K562 (cell line): ENCODE measurements around the gene RNF187. TPM values are rescaled to one million over a fixed set of nuclear protein-coding genes. Genes with fewer than 3 reads are reported as not detected.
A peak's percentile ranks its signal among the peaks of the same experiment; 100 is the strongest.

Experiments
- ATAC-seq: fragments of 200-7000 bp; cut with Tn5 transposase; 3 replicates; pipeline ENCODE4 v1.9.1; 2020; ENCODE audit warnings: moderate library complexity
- BruUV-seq: library from RNA; stranded (reverse); fragments of 400-500 nt; replicated peaks from 2 replicates; lab custom pipeline; 2021; lab: Mats Ljungman, UMichigan
- CTCF ChIA-PET: fragments of 300-600 bp; formaldehyde crosslinking; extraction: SDS; loops from one replicate; lab custom pipeline; 2021; ENCODE audit warnings: low intra/inter-chr PET ratio; lab: Yijun Ruan, JAX
- POLR2A ChIA-PET: fragments of 300-600, 350-650 bp; sonication (Branson Sonifier 250); formaldehyde crosslinking; extraction: SDS; loops from one replicate; lab custom pipeline; 2021; ENCODE audit warnings: antibody characterized with exemption, inconsistent platforms; lab: Yijun Ruan, JAX
- DNase-seq, 4 experiments: peaks; one replicate each; pipeline versions ENCODE4 v3.0.0 to v3.0.0-alpha.2; 2011 to 2018; ENCODE audit warnings: low spot score in 3 of 4, mixed read lengths in 3 of 4; ENCODE audit errors: extremely low read depth in 1 of 4
- FAIRE-seq: peaks from 2 replicates; lab custom pipeline; 2011; peaks lifted over from hg19 to GRCh38; lab: Jason Lieb, UNC
- H2AFZ ChIP-seq: 2 replicates; pipeline ENCODE4 v1.6.0; 2011; ENCODE audit warnings: low read depth, low read length, control low read depth, inconsistent platforms
- H3K27ac ChIP-seq: fragments of 200-600 bp; 3 replicates; pipeline ENCODE4 v1.8.0; 2011; ENCODE audit warnings: low read depth, mild to moderate bottlenecking, control low read depth, inconsistent platforms, low read length, moderate library complexity, mixed read lengths; ENCODE audit errors: extremely low read depth
- H3K27me3 ChIP-seq, 2 experiments: fragments of 300-600 bp in 1 of 2; 2 replicates in 1 of 2; 3 replicates in 1 of 2; pipeline versions ENCODE4 v1.6.0 to v1.8.0; 2011; ENCODE audit warnings: inconsistent platforms in 2 of 2, low read length in 2 of 2, mild to moderate bottlenecking in 1 of 2, mixed read lengths in 1 of 2, moderate library complexity in 1 of 2; ENCODE audit not compliant: control insufficient read depth in 2 of 2, insufficient read depth in 2 of 2
- H3K36me3 ChIP-seq: fragments of 300-600 bp; 3 replicates; pipeline ENCODE4 v1.8.0; 2011; ENCODE audit warnings: mild to moderate bottlenecking, low read length, inconsistent platforms; ENCODE audit not compliant: control insufficient read depth, insufficient read depth
- H3K4me1 ChIP-seq, 2 experiments: fragments of 200-600 bp in 1 of 2; replicated peaks in 1 of 2; 2 replicates in 1 of 2; 3 replicates in 1 of 2; pipeline versions ENCODE4 v1.5.1 to v1.8.0; 2011; ENCODE audit warnings: inconsistent platforms in 2 of 2, low read length in 2 of 2, mild to moderate bottlenecking in 1 of 2, mixed read lengths in 1 of 2, moderate library complexity in 1 of 2; ENCODE audit not compliant: control insufficient read depth in 2 of 2, insufficient read depth in 2 of 2
- H3K4me2 ChIP-seq: 2 replicates; pipeline ENCODE4 v1.6.1; 2011; ENCODE audit warnings: low read length, control low read depth, inconsistent platforms, mixed read lengths; ENCODE audit not compliant: insufficient read depth
- H3K4me3 ChIP-seq: fragments of 200-600 bp; sonication (generic), shearing (Covaris generic); 2 replicates; pipeline ENCODE4 v1.5.1; 2016; ENCODE audit warnings: control low read depth, inconsistent platforms
- H3K79me2 ChIP-seq: fragments of 200-600 bp; 3 replicates; pipeline ENCODE4 v1.8.0; 2011; ENCODE audit warnings: low read length, inconsistent platforms; ENCODE audit not compliant: control insufficient read depth, insufficient read depth
- H3K9ac ChIP-seq, 2 experiments: 2 replicates each; pipeline versions ENCODE4 v1.6.0 to v1.6.1; 2011; ENCODE audit warnings: low read depth in 2 of 2, low read length in 2 of 2, control low read depth in 1 of 2, inconsistent platforms in 1 of 2, mild to moderate bottlenecking in 1 of 2, mixed read lengths in 1 of 2; ENCODE audit not compliant: insufficient read depth in 1 of 2
- H3K9me1 ChIP-seq: one replicate; pipeline ENCODE4 v1.6.0; 2011; ENCODE audit warnings: inconsistent platforms, mild to moderate bottlenecking, low read length, moderate library complexity; ENCODE audit not compliant: control insufficient read depth, insufficient read depth
- H3K9me3 ChIP-seq: replicated peaks from 2 replicates; pipeline ENCODE4 v1.5.1; 2011; ENCODE audit warnings: low read depth, low read length, inconsistent platforms; ENCODE audit not compliant: control insufficient read depth, insufficient read depth
- H4K20me1 ChIP-seq: replicated peaks from 2 replicates; pipeline ENCODE4 v1.6.1; 2011; ENCODE audit warnings: low read length, inconsistent platforms, mixed read lengths; ENCODE audit not compliant: control insufficient read depth, insufficient read depth
- BCOR ChIP-seq: fragments of 450-650 bp; IDR thresholded peaks from 2 replicates; pipeline ENCODE4 v1.6.1; 2016
- CCAR2 ChIP-seq: fragments of 200-400 bp; formaldehyde crosslinking; IDR thresholded peaks from 2 replicates; pipeline ENCODE4 v1.6.1; 2017; ENCODE audit warnings: mild to moderate bottlenecking, low read depth, low read length
- HDAC3 ChIP-seq: fragments of 450-650 bp; IDR thresholded peaks from 2 replicates; pipeline ENCODE4 v1.6.1; 2018; ENCODE audit warnings: borderline replicate concordance, mild to moderate bottlenecking, moderate library complexity; ENCODE audit not compliant: partially characterized antibody
- HNRNPL ChIP-seq: fragments of 200-400 bp; formaldehyde crosslinking; IDR thresholded peaks from 2 replicates; pipeline ENCODE4 v1.6.1; 2017; ENCODE audit warnings: low read depth, mild to moderate bottlenecking, low read length
- KAT7 ChIP-seq: sonication (generic); formaldehyde crosslinking; IDR thresholded peaks from 2 replicates; pipeline ENCODE4 v1.8.0; 2022; ENCODE audit warnings: missing genetic modification reagents, mild to moderate bottlenecking, borderline replicate concordance
- NEUROD1 ChIP-seq: fragments of 150-350 bp; IDR thresholded peaks from 2 replicates; pipeline ENCODE4 v1.6.1; 2014; ENCODE audit warnings: borderline replicate concordance, low read length, low read depth; ENCODE audit not compliant: partially characterized antibody
- POLR2A ChIP-seq: fragments of 450-650 bp; conservative IDR thresholded peaks from 2 replicates; pipeline ENCODE4 v1.6.1; 2016
- RBFOX2 ChIP-seq: fragments of 200-400 bp; formaldehyde crosslinking; IDR thresholded peaks from 2 replicates; pipeline ENCODE4 v1.6.1; 2017; ENCODE audit warnings: low read depth, mild to moderate bottlenecking, low read length, moderate library complexity
- RFX7 ChIP-seq: fragments of 250-450 bp; sonication (Bioruptor Pico); IDR thresholded peaks from 2 replicates; pipeline ENCODE4 v1.5.1; 2021; ENCODE audit warnings: mild to moderate bottlenecking
- SP2 ChIP-seq: IDR thresholded peaks from 2 replicates; pipeline ENCODE4 v1.6.1; 2011; ENCODE audit warnings: mild to moderate bottlenecking, low read depth, low read length, moderate library complexity; ENCODE audit not compliant: poor library complexity, severe bottlenecking; ENCODE audit errors: extremely low read depth
- TBL1XR1 ChIP-seq, 2 experiments: IDR thresholded peaks; 2 replicates each; pipeline ENCODE4 v1.6.1; 2012; ENCODE audit warnings: improper control_type of control experiment in 2 of 2, low read length in 2 of 2, mild to moderate bottlenecking in 1 of 2
- ZFP1 ChIP-seq: fragments of 450-650 bp; formaldehyde crosslinking; IDR thresholded peaks from 2 replicates; pipeline ENCODE4 v1.4.0; 2020; ENCODE audit warnings: mild to moderate bottlenecking, mixed read lengths
- ZNF77 ChIP-seq: fragments of 250-450 bp; sonication (Bioruptor Pico); IDR thresholded peaks from 2 replicates; pipeline ENCODE4 v1.5.0; 2020
- WGBS: fragments of 100-300 bp; shearing (Covaris generic); methylation state at CpG from one replicate; pipeline ENCODE4 v1.1.6; 2016; ENCODE audit warnings: low coverage, mixed read lengths; ENCODE audit not compliant: insufficient coverage; ENCODE audit errors: missing lambda C conversion rate; 5-methylcytosine and 5-hydroxymethylcytosine counted together
- in situ Hi-C: fragments of 300-500 bp; cut with MboI; formaldehyde crosslinking; loops from 4 replicates; pipeline ENCODE4 v1.15.0; 2018; ENCODE audit warnings: inconsistent platforms, mixed read lengths
- intact Hi-C: fragments of 100-400 bp; cut with micrococcal nuclease; formaldehyde crosslinking; loops from 2 replicates; pipeline ENCODE4 v1.14.2; 2022
- polyA plus RNA-seq, 8 experiments: library from polyadenylated mRNA; depleted of rRNA in 4 of 8; stranded (reverse) in 5 of 8; unstranded in 3 of 8; fragments of >200 nt; fragmentation: Nextera tagmentation in 2 of 8; fragmentation: Illumina TruSeq in 1 of 8; extraction: Ambion mirVana in 2 of 8; extraction: Trizol in 1 of 8; gene quantifications; 2 replicates each; pipeline versions ENCODE4 v1.2.1 to v1.2.3, GENCODE V29; 2011 to 2014; ENCODE audit warnings: inconsistent platforms in 1 of 8, missing spikeins in 1 of 8
- total RNA-seq, 7 experiments: library from RNA; depleted of rRNA in 6 of 7; stranded (reverse); fragments of >200 nt in 6 of 7; fragmentation: Illumina TruSeq in 2 of 7; extraction: Trizol in 2 of 7; gene quantifications; 2 replicates each; pipeline versions ENCODE4 v1.2.1 to v1.2.3, GENCODE V29; 2011 to 2021; ENCODE audit warnings: low replicate concordance in 1 of 7
- TF ChIP-seq, protein P1 (sequence below): sonication (generic); formaldehyde crosslinking; IDR thresholded peaks from 2 replicates; pipeline ENCODE4 v1.8.0; 2022; ENCODE audit warnings: mild to moderate bottlenecking, missing genetic modification reagents
- TF ChIP-seq, protein P2 (sequence below): sonication (generic); formaldehyde crosslinking; IDR thresholded peaks from 2 replicates; pipeline ENCODE4 v1.8.0; 2022; ENCODE audit warnings: mild to moderate bottlenecking, missing genetic modification reagents

The RNF187 gene
- total and polyA plus RNA-seq, 9 of the 15 experiments (the other 6 are each of a cell fraction or from before 2014, with no cell fraction given), result 2.3 to 119 (median 41.9) TPM

DNA sequence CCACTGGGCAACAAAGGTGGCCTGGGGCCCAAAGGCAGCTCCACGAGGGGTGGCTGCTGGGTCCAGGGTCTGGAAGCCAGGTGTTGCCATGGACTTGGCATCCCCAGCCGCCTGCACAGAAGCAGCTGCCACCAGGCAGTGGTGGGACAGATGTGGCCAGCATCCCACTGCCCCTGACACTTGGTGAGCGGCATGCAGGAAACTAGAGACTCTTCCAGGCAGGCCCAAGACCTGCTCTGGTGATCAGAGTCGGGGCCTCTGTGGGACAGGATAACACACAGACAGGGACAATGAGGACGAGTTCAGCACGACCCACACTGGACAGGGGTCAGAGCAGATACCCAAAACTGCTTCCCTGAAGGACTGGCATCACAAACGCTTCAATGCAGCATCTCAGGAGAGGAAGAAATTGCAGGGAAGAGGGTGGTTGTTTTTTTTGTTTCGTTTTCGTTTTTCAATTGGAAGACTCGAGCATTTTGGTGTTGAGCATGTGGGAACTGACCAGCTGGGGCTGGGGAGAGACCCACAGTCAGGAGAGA, 34.1 kb upstream of the RNF187 start:
- ATAC-seq, result no peak
- peak overlapping the region; percentile 41; the same call in 1 of the 3 replicates for H3K27ac ChIP-seq
- in situ Hi-C loops, result loop anchor here (10.0 kb wide), 1 partner anchor 108 kb away; no protein-coding TSS in a partner anchor
- CTCF ChIA-PET, result no interaction called here
- peak overlapping the region in 1 of 2 experiments; percentile 82; a peak in 2 of 4 replicates for H3K9ac ChIP-seq
- 63% methylated on average over 10 of the region's 10 CpGs for WGBS
- H3K9me3 ChIP-seq, result no peaks in the 10 kb centered on the region
- H3K36me3 ChIP-seq, result peaks cover 26% of the 10 kb centered on the region
- intact Hi-C loops, result loop anchor here (5.0 kb wide), 1 partner anchor 101 kb away; no protein-coding TSS in a partner anchor
- H3K4me2 ChIP-seq, result no peak overlapping the region
- DNase-seq, result no peak
- POLR2A ChIA-PET, result interaction anchor here (1.0 to 2.0 kb wide), 5 partner anchors 10 to 113 kb away, joined by 4 to 11 read pairs (median 5); no protein-coding TSS in a partner anchor
- no TSS peak for BruUV-seq
- H3K27me3 ChIP-seq, result no peaks in the 10 kb centered on the region
- no peak overlapping the region for H2AFZ ChIP-seq
- peaks cover 31 to 32% of the 10 kb centered on the region in 2 experiments for H3K4me1 ChIP-seq
- no peak overlapping the region for H3K4me3 ChIP-seq
- no peaks in the 10 kb centered on the region; the same call in 1 of the 2 replicates for H4K20me1 ChIP-seq
- FAIRE-seq, result no peak
- peaks cover 34% of the 10 kb centered on the region for H3K79me2 ChIP-seq
- H3K9me1 ChIP-seq, result peaks cover 15% of the 10 kb centered on the region
- TF ChIP-seq SP2 (no peak), NEUROD1 (no peak), ZNF77 (CRISPR knock-in tag) (no peak), BCOR (no peak), HDAC3 (no peak), RBFOX2 (peak; percentile 48), KAT7 (0 out of 2 replicates have a peak, but pooled peaks have one; percentile 45), ZFP1 (CRISPR knock-in tag) (no peak), RFX7 (CRISPR knock-in tag) (no peak), HNRNPL (no peak), POLR2A (peak; percentile 4; the same call in 1 of the 2 replicates), CCAR2 (no peak), TBL1XR1 (IDR thresholded peaks at IDR 0.05; ENCODE audit: low read length in 2 of 2) (no peak)
- TF ChIP-seq, protein P1, sequence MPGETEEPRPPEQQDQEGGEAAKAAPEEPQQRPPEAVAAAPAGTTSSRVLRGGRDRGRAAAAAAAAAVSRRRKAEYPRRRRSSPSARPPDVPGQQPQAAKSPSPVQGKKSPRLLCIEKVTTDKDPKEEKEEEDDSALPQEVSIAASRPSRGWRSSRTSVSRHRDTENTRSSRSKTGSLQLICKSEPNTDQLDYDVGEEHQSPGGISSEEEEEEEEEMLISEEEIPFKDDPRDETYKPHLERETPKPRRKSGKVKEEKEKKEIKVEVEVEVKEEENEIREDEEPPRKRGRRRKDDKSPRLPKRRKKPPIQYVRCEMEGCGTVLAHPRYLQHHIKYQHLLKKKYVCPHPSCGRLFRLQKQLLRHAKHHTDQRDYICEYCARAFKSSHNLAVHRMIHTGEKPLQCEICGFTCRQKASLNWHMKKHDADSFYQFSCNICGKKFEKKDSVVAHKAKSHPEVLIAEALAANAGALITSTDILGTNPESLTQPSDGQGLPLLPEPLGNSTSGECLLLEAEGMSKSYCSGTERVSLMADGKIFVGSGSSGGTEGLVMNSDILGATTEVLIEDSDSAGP (CRISPR knock-in tag), result no peak
- TF ChIP-seq, protein P2, sequence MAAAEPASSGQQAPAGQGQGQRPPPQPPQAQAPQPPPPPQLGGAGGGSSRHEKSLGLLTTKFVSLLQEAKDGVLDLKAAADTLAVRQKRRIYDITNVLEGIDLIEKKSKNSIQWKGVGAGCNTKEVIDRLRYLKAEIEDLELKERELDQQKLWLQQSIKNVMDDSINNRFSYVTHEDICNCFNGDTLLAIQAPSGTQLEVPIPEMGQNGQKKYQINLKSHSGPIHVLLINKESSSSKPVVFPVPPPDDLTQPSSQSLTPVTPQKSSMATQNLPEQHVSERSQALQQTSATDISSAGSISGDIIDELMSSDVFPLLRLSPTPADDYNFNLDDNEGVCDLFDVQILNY, result 0 out of 2 replicates have a peak, but pooled peaks have one; percentile 9
